HG03097 (cell line): ENCODE measurements around the gene STRN4.
"Not testable (repeated sequence)": the region's sequence is repeated elsewhere in the genome, so short reads cannot be mapped to it uniquely, and the experiment has no call there.

Source experiments
- ATAC-seq: cut with Tn5 transposase; IDR thresholded peaks from one replicate; pipeline ENCODE4 v1.9.1; 2021; ENCODE audit not compliant: unreplicated experiment, low FRiP score

Gene STRN4

DNA sequence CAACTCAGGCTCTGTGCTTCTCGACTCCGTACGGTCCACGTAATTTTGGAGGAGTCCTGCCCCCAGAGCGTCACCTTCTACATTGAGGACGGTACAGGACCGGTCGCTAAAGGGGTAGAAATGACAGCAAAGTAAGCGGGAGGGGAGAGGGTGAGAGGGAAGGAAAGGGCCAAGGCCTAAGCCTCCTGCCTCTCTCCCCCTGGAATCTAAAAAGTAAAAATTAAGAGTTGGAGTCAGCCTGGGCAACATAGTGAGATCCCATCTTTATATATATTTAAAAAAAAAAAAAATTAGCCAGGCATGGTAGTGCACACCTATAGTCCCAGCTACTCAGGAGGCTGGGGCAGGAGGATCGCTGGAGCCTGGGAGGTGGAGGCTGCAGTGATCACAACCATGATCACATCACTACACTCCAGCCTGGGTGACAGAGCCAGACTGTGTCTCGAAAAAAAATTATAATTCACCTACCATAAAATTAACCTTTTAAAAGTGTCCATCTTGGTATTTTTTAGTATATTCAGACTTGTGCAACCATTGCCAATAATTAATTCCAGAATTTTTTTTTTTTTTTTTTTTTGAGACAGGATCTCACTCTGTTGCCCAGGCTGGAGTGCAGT is 29.5 kb upstream of the STRN4 start:
- ATAC-seq = no peak

DNA sequence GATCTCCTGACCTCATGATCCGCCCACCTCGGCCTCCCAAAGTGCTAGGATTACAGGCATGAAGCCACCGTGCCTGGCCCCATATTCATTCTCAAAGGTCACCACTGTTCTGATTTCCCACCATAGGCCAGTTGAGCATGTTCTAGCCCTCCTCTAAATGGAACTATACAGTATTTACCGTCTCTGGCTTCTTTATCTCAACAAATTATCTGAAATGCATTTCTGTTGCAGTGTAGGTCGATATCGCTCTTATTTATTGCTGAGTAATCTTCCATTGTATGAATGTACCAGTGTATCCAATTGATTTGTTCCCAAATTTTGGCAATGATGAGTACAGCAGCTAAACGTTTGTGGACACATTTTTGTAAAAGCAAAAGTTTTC is 26.8 kb upstream of the STRN4 start:
- no peak for ATAC-seq

DNA sequence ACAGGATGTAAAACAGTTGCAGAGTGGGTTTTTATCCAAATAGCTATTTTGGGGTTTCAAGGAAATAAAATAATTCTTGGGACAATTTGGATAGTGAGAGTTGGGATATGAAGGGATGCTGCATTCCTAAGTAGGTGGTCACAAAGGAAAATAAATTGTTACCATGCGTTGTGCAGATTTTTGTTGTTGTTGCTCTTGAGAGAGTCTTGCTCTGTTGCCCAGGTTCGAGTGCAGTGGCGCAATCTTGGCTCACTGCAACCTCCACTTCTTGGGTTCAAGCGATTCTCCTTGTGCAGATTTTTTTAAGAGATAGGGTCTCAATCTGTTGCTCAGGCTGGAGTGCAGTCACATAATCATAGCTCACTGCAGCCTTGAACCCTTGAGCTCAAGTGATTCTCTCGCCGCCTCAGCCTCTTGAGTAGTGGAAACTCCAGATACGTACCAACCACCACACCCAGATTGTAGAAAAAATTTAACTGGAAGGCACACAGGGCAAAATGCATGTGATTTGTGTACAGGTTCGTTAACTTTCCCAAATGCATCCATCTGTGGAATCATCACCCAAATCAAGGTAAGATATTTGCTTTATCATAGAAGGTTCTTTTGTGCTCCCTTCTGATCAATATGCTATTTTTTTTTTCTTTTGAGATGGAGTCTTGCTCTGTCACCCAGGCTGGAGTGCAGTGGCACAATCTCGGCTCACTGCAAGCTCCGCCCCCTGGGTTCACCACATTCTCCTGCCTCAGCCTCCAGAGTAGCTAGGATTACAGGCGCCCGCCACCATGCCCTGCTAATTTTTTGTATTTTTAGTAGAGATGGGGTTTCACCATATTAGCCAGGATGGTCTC is 26.1 kb upstream of the STRN4 start:
- ATAC-seq = no peak

DNA sequence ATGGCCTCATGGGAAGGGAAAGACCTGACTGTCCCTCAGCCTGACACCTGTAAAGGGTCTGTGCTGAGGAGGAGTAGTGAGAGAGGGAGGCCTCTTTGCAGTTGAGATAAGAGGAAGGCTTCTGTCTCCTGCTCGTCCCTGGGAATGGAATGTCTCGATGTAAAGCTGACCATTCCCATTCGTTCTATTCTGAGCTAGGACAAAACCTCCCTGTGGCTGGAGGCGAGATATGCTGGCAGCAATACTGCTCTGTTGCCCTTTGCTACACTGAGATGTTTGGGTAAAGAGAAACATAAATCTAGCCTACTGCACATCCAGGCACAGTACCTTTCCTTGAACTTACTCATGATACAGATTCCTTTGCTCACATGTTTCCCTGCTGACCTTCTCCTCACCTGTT is 22.5 kb upstream of the STRN4 start:
- ATAC-seq = not testable (repeated sequence)

DNA sequence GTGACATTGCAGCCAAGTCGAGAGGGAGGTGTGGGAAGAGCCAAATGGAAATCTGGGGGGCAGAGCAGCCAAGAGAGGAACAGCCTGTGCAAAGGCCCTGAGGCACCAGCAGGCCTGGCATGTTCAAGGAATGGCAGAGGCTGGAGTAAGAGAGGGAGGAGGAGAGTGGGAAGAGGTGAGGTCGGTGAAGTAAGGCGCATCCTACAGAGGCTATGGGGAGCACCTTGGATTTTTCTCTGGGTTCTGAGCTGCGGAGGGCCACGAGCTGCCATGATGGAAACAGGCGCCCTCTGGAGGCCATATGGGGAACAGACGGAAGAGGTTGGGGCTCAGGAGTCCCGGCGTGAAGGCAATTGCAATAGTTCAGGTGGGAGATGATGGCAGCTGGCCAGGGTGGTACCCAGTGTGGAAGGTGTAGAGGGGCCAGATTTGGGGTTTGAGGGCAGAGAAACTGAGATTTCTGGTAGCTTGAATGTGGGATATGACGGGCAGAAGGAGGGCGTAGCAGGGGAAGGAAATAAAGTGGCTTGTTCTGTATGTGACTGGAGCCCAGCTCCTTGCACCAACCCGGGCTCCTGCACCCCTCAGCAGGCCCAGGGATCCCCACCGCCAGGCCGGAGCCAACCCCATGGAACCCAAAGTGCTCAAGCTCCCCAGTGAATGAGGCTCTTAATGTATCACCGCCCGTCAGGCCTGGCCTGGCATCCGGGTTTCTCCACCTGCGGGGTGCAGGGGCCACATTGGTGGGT is 20.5 kb upstream of the STRN4 start:
- ATAC-seq = no peak

DNA sequence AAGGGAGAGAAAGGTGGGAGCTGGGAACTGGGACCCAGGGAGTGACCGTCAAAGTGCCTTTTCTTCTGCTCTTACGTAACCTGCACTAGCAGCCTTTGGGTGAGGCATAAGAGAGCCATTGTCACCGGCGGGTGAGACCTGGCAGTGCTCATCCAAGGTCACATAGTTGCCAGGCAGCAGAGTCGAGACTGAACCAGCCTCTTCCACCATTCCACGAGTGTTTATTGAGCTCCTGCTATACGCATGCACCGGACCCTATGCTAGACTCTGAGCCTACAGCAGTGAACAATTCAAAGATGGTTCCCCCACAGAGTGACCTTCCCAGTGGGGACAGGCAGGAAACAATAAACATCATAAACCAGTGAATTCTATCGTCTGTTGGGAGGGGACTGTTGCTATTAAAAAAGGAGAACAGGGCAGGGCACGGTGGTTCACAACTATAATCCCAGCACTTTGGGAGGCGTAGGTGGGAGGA is 18.6 kb upstream of the STRN4 start:
- no peak for ATAC-seq

DNA sequence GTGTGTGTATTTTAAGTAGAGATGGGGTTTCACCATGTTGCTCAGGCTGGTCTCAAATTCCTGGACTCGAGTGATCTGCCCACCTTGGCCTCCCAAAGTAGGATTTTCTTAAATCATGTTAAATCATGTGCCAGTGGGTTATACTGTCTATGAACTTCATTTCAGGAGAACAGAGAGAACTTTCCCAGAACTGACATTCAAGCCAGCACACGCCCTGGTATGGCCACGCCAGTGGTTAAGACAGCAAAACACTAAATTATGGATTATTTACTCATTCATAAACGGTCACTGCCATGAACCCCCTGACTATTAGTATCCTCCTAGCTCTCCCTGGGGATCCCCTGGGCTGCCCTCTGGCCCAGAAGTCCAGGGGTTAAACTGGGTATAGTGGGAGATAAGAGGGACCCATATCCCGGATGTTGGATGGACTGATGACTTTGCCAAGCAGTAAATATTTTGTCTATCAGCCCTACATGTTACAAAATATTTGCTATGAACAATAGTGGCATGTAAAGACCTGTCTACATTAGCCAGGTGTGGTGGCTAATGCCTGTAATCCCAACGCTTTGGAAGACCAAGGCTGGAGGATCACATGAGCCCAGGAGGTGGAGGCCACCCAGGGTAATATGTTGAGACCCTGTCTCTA is 16.1 kb upstream of the STRN4 start:
- ATAC-seq = no peak

DNA sequence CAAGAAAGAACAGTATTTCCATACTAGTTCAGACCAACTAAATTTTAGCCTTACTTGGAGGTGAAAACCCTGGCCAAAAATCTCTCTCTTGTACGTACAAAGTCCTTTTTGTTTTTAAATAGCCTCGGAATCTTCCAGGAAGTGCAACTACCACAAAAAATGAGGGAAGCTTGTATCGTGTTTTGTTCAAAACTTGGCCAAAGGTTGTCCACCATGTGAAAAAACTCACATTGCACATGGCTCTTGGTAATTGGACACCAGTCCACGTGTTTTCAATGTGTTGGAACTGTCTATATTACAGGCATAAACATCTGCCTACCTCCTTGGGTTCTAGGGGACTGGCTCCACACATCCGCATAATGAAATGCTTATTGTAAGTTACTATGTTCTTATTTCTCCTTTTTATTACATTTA is 15.2 kb upstream of the STRN4 start:
- no peak for ATAC-seq

DNA sequence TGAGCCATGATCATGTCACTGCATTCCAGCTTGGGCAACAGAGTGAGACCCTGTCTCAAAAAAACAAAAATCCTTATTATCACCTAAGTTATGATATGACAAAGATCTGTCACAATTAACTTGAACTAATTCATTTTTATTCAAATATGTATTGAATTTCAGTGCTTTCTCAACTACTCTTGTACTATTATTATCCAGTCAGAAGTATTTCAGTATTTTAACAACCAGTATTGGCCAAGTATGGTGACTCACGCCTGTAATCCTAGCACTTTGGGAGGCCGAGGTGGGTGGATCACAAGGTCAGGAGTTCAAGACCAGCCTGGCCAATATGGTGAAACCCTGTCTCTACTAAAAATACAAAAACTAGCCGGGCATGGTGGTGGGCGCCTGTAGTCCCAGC is 14.6 kb upstream of the STRN4 start:
- ATAC-seq = not testable (repeated sequence)

DNA sequence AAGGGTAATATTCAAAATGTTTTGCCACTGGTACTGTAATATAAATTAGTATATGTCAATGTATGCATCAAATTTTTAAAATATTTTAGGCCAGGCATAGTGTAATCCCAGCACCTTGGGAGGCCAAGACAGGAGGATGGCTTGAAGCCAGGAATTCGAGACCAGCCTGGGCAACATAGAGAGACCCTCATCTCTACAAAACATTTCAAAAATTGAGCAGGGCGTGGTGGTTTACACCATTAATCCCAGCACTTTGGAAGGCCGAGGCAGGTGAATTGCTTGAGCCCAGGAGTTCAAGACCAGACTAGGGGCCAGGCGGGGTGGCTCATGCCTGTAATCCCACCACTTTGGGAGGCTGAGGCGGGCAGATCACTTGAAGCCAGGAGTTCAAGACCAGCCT is 14.1 kb upstream of the STRN4 start:
- no peak for ATAC-seq

DNA sequence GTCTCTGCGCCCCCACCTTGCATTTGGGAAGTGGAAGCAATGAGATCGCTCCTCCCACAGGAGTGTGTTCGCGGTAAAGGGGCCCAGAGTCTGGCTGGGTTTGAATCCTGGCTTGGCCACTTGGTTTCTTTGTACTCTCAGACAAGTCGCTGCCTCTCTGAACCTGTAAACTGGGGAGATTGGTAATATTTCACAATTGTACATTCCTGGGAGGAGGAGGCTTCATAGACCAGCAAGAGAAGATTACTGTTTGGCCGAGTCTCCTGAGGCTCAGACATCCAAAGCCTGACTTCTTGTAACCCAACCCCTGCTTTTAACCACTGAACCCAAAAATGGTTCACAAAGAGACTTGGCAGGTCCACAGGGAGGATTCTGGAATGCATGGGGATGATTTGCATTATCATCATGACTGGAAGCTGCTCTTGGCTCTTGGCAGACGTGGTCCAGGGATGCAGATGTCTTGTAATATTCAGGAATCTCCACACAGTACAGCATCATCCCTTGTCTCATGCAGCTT is 13.6 kb upstream of the STRN4 start:
- ATAC-seq = no peak

DNA sequence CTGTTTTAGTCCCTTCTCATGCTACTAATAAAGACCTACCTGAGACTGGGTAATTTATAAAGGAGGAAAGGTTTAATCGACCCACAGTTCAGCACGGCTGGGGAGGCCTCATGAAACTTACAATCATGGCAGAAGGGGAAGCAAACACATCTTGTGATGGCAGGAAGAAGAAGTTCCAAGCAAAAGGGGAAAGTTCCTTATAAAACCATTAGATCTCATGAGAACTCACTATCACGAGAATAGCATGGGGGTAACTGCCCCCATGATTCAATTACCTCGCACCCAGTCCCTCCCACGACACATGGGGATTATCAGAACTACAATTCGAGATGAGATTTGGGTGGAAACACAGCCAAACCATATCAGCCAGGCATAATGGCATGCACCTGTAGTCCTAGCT is 13.0 kb upstream of the STRN4 start:
- ATAC-seq = no peak

DNA sequence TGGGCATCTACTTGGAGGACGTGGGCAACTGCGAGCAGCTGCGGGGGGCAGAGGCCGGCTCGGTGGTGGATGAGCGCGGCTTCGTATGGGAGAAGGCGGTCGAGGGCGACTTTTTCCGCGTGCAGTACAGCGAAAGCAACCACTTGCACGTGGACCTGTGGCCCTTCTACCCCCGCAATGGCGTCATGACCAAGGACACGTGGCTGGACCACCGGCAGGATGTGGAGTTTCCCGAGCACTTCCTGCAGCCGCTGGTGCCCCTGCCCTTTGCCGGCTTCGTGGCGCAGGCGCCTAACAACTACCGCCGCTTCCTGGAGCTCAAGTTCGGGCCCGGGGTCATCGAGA is 10.3 kb upstream of the STRN4 start:
- ATAC-seq = no peak

DNA sequence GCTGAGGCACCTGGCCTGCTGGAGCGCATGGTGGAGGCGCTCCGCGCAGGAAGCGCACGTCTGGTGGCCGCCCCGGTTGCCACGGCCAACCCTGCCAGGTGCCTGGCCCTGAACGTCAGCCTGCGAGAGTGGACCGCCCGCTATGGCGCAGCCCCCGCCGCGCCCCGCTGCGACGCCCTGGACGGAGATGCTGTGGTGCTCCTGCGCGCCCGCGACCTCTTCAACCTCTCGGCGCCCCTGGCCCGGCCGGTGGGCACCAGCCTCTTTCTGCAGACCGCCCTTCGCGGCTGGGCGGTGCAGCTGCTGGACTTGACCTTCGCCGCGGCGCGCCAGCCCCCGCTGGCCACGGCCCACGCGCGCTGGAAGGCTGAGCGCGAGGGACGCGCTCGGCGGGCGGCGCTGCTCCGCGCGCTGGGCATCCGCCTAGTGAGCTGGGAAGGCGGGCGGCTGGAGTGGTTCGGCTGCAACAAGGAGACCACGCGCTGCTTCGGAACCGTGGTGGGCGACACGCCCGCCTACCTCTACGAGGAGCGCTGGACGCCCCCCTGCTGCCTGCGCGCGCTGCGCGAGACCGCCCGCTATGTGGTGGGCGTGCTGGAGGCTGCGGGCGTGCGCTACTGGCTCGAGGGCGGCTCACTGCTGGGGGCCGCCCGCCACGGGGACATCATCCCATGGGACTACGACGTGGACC is 9.7 kb upstream of the STRN4 start:
- ATAC-seq = no peak

DNA sequence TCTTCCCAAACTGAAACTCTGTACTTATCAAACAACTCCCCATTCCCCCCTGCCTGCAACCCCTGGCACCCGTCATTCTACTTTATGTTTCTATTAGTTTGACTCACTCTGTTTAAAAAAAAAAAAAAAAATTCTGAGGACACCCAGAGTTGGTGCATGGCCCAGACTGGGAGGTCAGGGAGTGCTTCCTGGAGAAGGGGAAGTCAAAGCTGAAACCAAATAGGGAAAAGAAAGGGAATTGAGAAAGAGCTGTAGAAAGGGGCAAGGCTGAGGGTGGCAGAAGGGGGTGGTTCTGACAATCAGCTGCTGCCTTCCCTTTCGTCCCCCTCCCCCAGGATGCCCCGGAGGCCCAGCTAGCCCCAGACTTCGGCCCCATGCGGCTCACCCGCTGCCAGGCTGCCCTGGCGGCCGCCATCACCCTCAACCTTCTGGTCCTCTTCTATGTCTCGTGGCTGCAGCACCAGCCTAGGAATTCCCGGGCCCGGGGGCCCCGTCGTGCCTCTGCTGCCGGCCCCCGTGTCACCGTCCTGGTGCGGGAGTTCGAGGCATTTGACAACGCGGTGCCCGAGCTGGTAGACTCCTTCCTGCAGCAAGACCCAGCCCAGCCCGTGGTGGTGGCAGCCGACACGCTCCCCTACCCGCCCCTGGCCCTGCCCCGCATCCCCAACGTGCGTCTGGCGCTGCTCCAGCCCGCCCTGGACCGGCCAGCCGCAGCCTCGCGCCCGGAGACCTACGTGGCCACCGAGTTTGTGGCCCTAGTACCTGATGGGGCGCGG is 9.0 kb upstream of the STRN4 start:
- ATAC-seq = no peak

DNA sequence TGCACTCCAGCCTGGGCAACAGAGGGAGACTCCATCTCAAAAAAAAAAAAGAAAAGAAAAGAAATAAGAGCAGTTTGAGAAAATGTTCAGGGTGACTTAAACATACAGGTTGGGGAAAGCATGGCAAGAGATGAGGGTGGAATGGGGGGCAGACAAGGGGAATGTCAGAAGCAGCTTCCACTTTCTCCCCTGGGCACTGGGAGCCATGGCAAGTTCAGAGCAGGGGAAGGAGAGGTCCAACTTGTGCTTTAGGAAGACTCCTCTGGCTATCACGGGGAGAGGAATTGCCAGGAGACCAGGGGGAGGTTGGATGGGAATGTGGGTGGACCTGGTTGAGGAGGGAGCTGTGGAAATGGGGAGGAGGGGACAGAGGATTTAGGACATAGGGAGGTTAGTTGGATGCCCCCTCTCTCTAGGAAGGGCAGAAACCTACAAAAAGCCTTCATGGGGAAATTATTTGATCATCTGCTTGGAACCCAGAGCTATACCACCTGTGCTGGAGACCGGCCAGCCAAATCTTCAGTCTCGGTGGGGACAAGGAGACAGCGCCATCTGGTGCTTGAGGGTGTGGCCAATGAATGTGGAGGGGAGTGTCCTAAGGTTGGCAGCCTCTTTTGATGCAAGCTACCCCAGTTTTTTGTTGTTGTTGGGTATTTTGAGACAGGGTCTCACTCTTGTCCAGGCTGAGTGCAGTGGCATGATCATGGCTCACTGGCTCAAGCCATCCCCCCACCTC is 7.3 kb upstream of the STRN4 start:
- ATAC-seq = no peak

DNA sequence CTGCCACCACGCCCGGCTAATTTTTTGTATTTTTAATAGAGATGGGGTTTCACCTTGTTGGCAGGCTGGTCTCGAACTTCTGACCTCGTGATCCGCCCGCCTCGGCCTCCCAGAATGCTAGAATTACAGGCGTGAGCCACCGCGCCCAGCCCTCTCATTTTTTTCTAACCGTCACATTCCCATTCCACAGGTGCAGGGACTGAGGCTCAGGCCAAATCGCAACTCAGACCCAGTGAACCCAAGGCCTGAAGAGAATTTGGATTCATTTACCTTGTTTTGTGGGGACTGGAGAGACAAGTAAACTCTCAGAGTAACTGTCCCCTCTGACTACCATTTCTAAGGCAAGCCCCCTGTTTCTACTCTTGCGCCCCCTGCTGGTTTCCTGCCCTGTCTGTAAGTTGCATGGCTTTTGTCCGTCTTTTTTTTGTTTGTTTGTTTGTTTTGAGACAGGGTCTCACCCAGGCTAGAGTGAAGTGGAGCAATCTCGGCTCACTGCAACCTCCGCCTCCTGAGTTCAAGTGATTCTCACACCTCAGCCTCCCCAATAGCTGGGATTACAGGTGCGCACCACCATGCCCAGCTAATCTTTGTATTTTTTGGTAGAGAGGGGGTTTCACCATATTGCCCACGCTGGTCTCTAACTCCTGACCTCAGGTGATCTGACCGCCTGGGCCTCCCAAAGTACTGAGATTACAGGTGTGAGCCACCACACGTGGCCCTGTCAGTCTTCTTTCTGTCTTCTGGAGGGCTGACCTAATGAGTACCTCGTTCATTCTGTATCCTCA is 2.3 kb upstream of the STRN4 start:
- ATAC-seq = no peak
